ENCODE data around the gene GZMM. TPM values are rescaled to one million over a fixed set of nuclear protein-coding genes. Genes with fewer than 3 reads are reported as not detected.

GZMM gene
- total RNA-seq, 6 experiments from 2014 or later = 0.59 to 0.95 (median 0.74) TPM; not detected in 3

DNA sequence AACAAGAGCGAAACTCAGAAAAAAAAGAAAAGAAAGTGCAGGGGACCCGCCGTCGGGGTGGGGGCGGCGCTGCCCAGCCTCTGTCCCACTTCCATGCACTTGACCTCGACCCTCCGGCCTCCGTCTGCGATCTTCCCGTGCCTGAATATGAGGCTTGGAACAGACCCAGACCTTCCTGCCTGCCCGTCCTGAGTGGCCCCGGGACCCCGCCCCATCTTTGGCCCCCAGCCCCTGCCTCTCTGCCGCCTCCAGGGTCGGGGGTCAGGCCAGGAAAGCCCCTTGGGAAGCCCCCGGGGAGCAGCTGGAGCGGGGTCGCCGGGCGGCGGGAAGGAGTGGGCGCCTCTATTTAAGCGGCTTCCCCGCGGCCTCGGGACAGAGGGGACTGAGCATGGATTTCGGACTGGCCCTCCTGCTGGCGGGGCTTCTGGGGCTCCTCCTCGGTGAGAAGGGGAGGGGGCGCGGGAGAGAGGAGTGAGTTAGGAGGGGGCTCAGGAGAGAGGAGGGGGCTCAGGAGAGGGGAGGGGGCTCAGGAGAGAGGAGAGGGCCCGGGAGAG is 47.7 kb upstream of the GZMM start, which contains the start of gene MADCAM1:
Gene MADCAM1, plus strand, starts transcription at position 375 of the 554 bp plus-strand sequence. Its CDS starts 14 bp downstream, at position 389.
- Histone ChIP-seq H3K36me3 (no peaks in the 10 kb centered on the region), H3K4me3 (no peak within 1 kb of the TSS), H3K27ac (no peak within 1 kb of the TSS), H3K4me1 (no peaks in the 10 kb centered on the region), H3K27me3 (no peaks in the 10 kb centered on the region), H3K9me3 (no peaks in the 10 kb centered on the region)
- no peak for TF ChIP-seq POLR2A (IDR thresholded peaks at IDR 0.05)
- TF ChIP-seq, protein P1, sequence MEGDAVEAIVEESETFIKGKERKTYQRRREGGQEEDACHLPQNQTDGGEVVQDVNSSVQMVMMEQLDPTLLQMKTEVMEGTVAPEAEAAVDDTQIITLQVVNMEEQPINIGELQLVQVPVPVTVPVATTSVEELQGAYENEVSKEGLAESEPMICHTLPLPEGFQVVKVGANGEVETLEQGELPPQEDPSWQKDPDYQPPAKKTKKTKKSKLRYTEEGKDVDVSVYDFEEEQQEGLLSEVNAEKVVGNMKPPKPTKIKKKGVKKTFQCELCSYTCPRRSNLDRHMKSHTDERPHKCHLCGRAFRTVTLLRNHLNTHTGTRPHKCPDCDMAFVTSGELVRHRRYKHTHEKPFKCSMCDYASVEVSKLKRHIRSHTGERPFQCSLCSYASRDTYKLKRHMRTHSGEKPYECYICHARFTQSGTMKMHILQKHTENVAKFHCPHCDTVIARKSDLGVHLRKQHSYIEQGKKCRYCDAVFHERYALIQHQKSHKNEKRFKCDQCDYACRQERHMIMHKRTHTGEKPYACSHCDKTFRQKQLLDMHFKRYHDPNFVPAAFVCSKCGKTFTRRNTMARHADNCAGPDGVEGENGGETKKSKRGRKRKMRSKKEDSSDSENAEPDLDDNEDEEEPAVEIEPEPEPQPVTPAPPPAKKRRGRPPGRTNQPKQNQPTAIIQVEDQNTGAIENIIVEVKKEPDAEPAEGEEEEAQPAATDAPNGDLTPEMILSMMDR (IDR thresholded peaks at IDR 0.05) = no peak
- WGBS (ENCODE audit: insufficient coverage, low coverage, low lambda C conversion rate, missing lambda C conversion rate) = 7% methylated on average over 23 of the region's 33 CpGs
- intact Hi-C loops (cut with DNase I) = no loop called here
- DNase-seq = no peak
- ATAC-seq = no peak

DNA sequence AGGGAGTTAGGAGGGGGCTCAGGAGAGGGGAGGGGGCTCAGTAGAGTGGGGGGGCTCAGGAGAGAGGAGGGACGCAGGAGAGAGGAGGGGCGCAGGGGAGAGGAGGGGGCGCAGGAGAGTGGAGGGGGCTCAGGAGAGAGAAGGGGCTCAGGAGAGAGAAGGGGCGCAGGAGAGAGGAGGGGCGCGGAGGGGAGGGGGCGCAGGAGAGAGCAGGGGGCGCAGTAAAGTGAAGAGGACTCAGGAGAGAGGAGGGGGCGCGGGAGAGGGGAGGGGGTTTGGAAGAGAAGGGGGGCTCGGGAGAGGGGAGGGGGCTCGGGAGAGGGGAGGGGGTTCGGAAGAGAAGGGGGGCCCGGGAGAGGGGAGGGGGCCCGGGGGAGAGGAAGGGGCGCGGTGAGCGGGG is 46.9 kb upstream of the GZMM start:
- H3K27me3 ChIP-seq = no peaks in the 10 kb centered on the region
- no peaks in the 10 kb centered on the region for H3K9me3 ChIP-seq
- no peak overlapping the region for H3K27ac ChIP-seq
- intact Hi-C loops (cut with DNase I) = no loop called here
- no peak for TF ChIP-seq POLR2A (IDR thresholded peaks at IDR 0.05)
- TF ChIP-seq, protein P1 (IDR thresholded peaks at IDR 0.05) = no peak
- ATAC-seq = no peak
- DNase-seq = no peak
- no peak overlapping the region for H3K4me3 ChIP-seq
- 9% methylated on average over 18 of the region's 18 CpGs for WGBS (ENCODE audit: insufficient coverage, low coverage, low lambda C conversion rate, missing lambda C conversion rate)
- no peaks in the 10 kb centered on the region for H3K36me3 ChIP-seq
- no peaks in the 10 kb centered on the region for H3K4me1 ChIP-seq

DNA sequence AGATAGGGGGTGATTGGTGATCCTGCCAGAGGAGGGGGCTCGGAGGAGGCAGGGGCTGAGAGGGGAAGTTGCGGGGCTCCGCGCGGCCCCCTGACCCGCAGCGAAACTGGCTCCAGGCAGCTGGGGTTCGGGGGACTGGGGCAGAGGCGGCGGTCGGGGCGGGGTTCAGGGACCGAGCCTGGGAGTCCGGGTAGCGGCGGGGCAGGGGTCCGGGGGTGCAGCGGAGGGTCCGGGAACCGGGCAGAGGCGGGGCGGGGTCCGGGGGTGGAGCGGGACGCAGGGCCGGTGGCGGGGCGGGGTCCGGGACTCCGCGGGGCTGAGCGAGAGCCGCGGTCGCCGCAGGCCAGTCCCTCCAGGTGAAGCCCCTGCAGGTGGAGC is 46.4 kb upstream of the GZMM start:
- H3K36me3 ChIP-seq = no peaks in the 10 kb centered on the region
- 4% methylated on average over 4 of the region's 36 CpGs for WGBS (ENCODE audit: insufficient coverage, low coverage, low lambda C conversion rate, missing lambda C conversion rate)
- intact Hi-C loops (cut with DNase I) = no loop called here
- H3K4me3 ChIP-seq = no peak overlapping the region
- no peak for DNase-seq
- H3K27ac ChIP-seq = no peak overlapping the region
- no peaks in the 10 kb centered on the region for H3K9me3 ChIP-seq
- ATAC-seq = no peak
- H3K4me1 ChIP-seq = no peaks in the 10 kb centered on the region
- no peaks in the 10 kb centered on the region for H3K27me3 ChIP-seq
- TF ChIP-seq, protein P1 (IDR thresholded peaks at IDR 0.05) = no peak
- TF ChIP-seq POLR2A (IDR thresholded peaks at IDR 0.05) = no peak

DNA sequence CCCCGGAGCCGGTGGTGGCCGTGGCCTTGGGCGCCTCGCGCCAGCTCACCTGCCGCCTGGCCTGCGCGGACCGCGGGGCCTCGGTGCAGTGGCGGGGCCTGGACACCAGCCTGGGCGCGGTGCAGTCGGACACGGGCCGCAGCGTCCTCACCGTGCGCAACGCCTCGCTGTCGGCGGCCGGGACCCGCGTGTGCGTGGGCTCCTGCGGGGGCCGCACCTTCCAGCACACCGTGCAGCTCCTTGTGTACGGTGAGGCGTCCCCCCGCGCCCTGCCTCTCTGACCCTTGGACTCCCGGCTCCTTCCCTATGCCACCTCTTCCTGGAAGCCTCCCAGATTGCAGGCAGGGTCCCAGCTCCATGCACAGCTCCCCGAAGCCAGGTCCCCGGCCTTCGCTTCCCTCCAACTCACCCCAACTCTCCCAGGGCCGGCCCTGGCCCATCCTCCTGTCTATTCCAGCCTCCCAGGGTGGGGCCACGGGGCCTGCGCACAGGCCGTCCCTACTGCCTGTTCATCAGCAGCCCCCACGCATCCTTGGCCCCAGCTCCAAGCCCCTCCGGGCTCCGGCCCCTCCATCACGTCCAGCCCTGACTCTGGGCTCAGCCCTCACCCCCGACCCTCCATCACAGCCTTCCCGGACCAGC is 45.9 kb upstream of the GZMM start:
- ATAC-seq (peak in 2 of 4 donors; percentile 5 to 25), DNase-seq (no peak)
- no peak for TF ChIP-seq POLR2A (IDR thresholded peaks at IDR 0.05)
- TF ChIP-seq, protein P1 (IDR thresholded peaks at IDR 0.05) = no peak
- Histone ChIP-seq H3K4me1 (no peaks in the 10 kb centered on the region), H3K4me3 (no peak overlapping the region), H3K36me3 (no peaks in the 10 kb centered on the region), H3K9me3 (no peaks in the 10 kb centered on the region), H3K27ac (no peak overlapping the region), H3K27me3 (no peaks in the 10 kb centered on the region)
- WGBS (ENCODE audit: insufficient coverage, low coverage, low lambda C conversion rate, missing lambda C conversion rate) = 15% methylated on average over 4 of the region's 50 CpGs
- intact Hi-C loops (cut with DNase I) = no loop called here

Measured in right lobe of liver (tissue), 6 donors.